HCT116 (cell line): ENCODE measurements around the gene NLRP6.

Source experiments
- EZH2 ChIP-seq: fragments of 200-600 bp; sonication (generic); IDR thresholded peaks from 2 replicates; pipeline ENCODE4 v1.6.1; 2017; ENCODE audit warnings: antibody characterized with exemption, mixed run types
- JUND ChIP-seq: IDR thresholded peaks from 2 replicates; pipeline ENCODE4 v1.6.1; 2012
- POLR2A ChIP-seq: IDR thresholded peaks from 2 replicates; pipeline ENCODE4 v1.7.0; 2011; ENCODE audit warnings: borderline replicate concordance; ENCODE audit not compliant: insufficient read depth, insufficient read length; ENCODE audit errors: extremely low read depth
- POLR2AphosphoS5 ChIP-seq: IDR thresholded peaks from 2 replicates; pipeline ENCODE4 v1.6.1; 2011; ENCODE audit warnings: mild to moderate bottlenecking, low read depth, low read length, moderate library complexity
- RAD21 ChIP-seq: IDR thresholded peaks from 2 replicates; pipeline ENCODE4 v1.6.1; 2012; ENCODE audit warnings: low read depth, mild to moderate bottlenecking
- SIN3A ChIP-seq: IDR thresholded peaks from 2 replicates; pipeline ENCODE4 v1.6.1; 2012; ENCODE audit warnings: low read depth
- TCF7L2 ChIP-seq: IDR thresholded peaks from 2 replicates; pipeline ENCODE4 v1.7.0; 2011; ENCODE audit warnings: borderline replicate concordance, inconsistent platforms; ENCODE audit not compliant: insufficient read depth, insufficient read length; ENCODE audit errors: extremely low read depth
- YY1 ChIP-seq: IDR thresholded peaks from 2 replicates; pipeline ENCODE4 v1.6.1; 2011; ENCODE audit warnings: low read length, low read depth, moderate library complexity, mild to moderate bottlenecking; ENCODE audit not compliant: insufficient replicate concordance; ENCODE audit errors: extremely low read depth
- ZNF274 ChIP-seq: fragments of 200-500 bp; sonication (Bioruptor generic); IDR thresholded peaks from 2 replicates; pipeline ENCODE4 v1.6.1; 2014; ENCODE audit warnings: mild to moderate bottlenecking, low read depth, low read length, inconsistent platforms

GRCh38 chr11:287821-288477 is 9.7 kb downstream of the NLRP6 start:
- TF ChIP-seq EZH2, result no peak
- no peak for TF ChIP-seq YY1
- no peak for TF ChIP-seq POLR2AphosphoS5
- TF ChIP-seq POLR2A, result no peak
- TF ChIP-seq RAD21, result no peak
- no peak for TF ChIP-seq SIN3A
- TF ChIP-seq JUND, result no peak
- TF ChIP-seq ZNF274, result no peak
- TF ChIP-seq TCF7L2, result no peak
